Stimulated activated CD8-positive, alpha-beta memory T cell treated with anti-CD3 and anti-CD28 coated beads, Interleukin-7, amount 100 ng/mL, for 4 hours (primary cell): ENCODE measurements around the gene KCTD4.
"Not testable (repeated sequence)": the region's sequence is repeated elsewhere in the genome, so short reads cannot be mapped to it uniquely, and the experiment has no call there.

Experiments used
- DNase-seq, 2 donors: peaks; one replicate each; pipeline ENCODE4 v3.0.0-alpha.2; 2020; ENCODE audit warnings: low read depth in 2 of 2

KCTD4 gene

GRCh38 chr13:45215392-45216077 lies 14.7 kb upstream of the KCTD4 start:
- DNase-seq, result no peak

GRCh38 chr13:45209229-45209628 lies 8.4 kb upstream of the KCTD4 start:
- no peak for DNase-seq

- no peak for DNase-seq
Measured at GRCh38 chr13:45208132-45208531, 7.3 kb upstream of the KCTD4 start.

GRCh38 chr13:45207319-45207718 lies 6.5 kb upstream of the KCTD4 start:
- DNase-seq, result no peak

GRCh38 chr13:45206340-45206739 lies 5.5 kb upstream of the KCTD4 start:
- DNase-seq, result no peak

- no peak for DNase-seq
Measured at GRCh38 chr13:45205124-45205523, 4.3 kb upstream of the KCTD4 start.

GRCh38 chr13:45199711-45200110 lies 1.1 kb downstream of the KCTD4 start:
- no peak for DNase-seq

- no peak for DNase-seq
Measured at GRCh38 chr13:45198924-45199323, 1.9 kb downstream of the KCTD4 start.

- DNase-seq, result no peak
Measured at GRCh38 chr13:45198041-45198440, 2.8 kb downstream of the KCTD4 start.

- DNase-seq, result no peak
Measured at GRCh38 chr13:45196622-45197021, 4.2 kb downstream of the KCTD4 start.

GRCh38 chr13:45196096-45196495 lies 4.7 kb downstream of the KCTD4 start:
- DNase-seq, result no peak

- no peak for DNase-seq
Measured at GRCh38 chr13:45195421-45195820, 5.4 kb downstream of the KCTD4 start.

- no peak for DNase-seq
Measured at GRCh38 chr13:45194081-45194939, 6.5 kb downstream of the KCTD4 start.

- DNase-seq, result no peak
Measured at GRCh38 chr13:45191874-45192273, 9.0 kb downstream of the KCTD4 start.

GRCh38 chr13:45189511-45189910 lies 11.3 kb downstream of the KCTD4 start:
- not testable (repeated sequence) for DNase-seq

- not testable (repeated sequence) for DNase-seq
Measured at GRCh38 chr13:45189077-45189476, 11.8 kb downstream of the KCTD4 start.

- DNase-seq, result no peak
Measured at GRCh38 chr13:45185286-45185685, 15.6 kb downstream of the KCTD4 start.

GRCh38 chr13:45184693-45185092 lies 16.2 kb downstream of the KCTD4 start:
- DNase-seq, result no peak

GRCh38 chr13:45180713-45181601 lies 19.9 kb downstream of the KCTD4 start:
- no peak for DNase-seq

- no peak for DNase-seq
Measured at GRCh38 chr13:45180303-45180702, 20.5 kb downstream of the KCTD4 start.

- no peak for DNase-seq
Measured at GRCh38 chr13:45179428-45179827, 21.4 kb downstream of the KCTD4 start.
